RWPE2 (cell line): ENCODE data around the gene STK39.
A peak's percentile ranks its signal among the peaks of the same experiment; 100 is the strongest.

Experiments used
- ATAC-seq: fragments of 200-7000 bp; cut with Tn5 transposase; 3 replicates; pipeline ENCODE4 v1.9.1; 2021; ENCODE audit warnings: low read depth
- DNase-seq: peaks from one replicate; pipeline ENCODE4 v3.0.0-alpha.2; 2020; ENCODE audit warnings: low spot score
- H3K27ac ChIP-seq: fragments of 450-650 bp; 2 replicates; pipeline ENCODE4 v1.5.1; 2017; ENCODE audit warnings: mild to moderate bottlenecking; ENCODE audit not compliant: poor library complexity, severe bottlenecking
- H3K27me3 ChIP-seq: fragments of 250-450 bp; sonication (Bioruptor Pico); 2 replicates; pipeline ENCODE4 v1.5.1; 2021; ENCODE audit warnings: mild to moderate bottlenecking, moderate library complexity; ENCODE audit not compliant: insufficient read depth, poor library complexity, severe bottlenecking
- H3K36me3 ChIP-seq: fragments of 250-450 bp; sonication (Bioruptor Pico); 2 replicates; pipeline ENCODE4 v1.5.1; 2020; ENCODE audit warnings: low read depth, mild to moderate bottlenecking, moderate library complexity
- H3K4me1 ChIP-seq: fragments of 250-450 bp; sonication (Bioruptor Pico); 2 replicates; pipeline ENCODE4 v1.5.1; 2021; ENCODE audit warnings: mild to moderate bottlenecking, moderate library complexity; ENCODE audit not compliant: insufficient read depth, poor library complexity, severe bottlenecking
- H3K4me3 ChIP-seq: fragments of 250-450 bp; sonication (Bioruptor Pico); 2 replicates; pipeline ENCODE4 v1.5.1; 2021; ENCODE audit warnings: mild to moderate bottlenecking, moderate library complexity; ENCODE audit not compliant: severe bottlenecking
- H3K9me3 ChIP-seq: fragments of 250-450 bp; sonication (Bioruptor Pico); 2 replicates; pipeline ENCODE4 v1.5.1; 2021; ENCODE audit warnings: mild to moderate bottlenecking, moderate library complexity; ENCODE audit not compliant: severe bottlenecking
- TF ChIP-seq, protein P1 (sequence below): fragments of 450-650 bp; IDR thresholded peaks from one replicate; pipeline ENCODE4 v1.5.1; 2017; ENCODE audit warnings: mild to moderate bottlenecking, moderate library complexity; ENCODE audit not compliant: poor library complexity, severe bottlenecking

STK39 gene

DNA sequence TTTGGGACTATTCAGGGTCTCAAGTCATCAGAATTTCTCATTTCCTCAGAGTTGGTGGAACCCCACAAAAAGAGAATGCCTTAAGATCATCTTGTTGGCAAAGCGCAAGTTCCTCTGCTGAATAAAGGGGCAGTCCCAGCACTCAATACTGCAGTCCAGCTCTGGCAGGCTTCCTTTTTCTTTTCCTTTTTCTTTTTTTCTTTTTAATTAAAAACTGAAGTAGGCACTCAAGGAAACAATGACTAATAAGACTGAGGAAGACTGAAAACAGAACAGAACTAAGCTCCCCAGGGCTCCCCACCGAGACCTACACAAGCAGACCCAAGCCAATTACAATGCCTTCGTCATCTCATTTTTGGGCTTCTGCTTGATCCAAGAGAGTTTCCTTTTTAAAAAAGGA lies 82.0 kb downstream of the STK39 start:
- ATAC-seq = no peak
- Histone ChIP-seq H3K27ac (no peak overlapping the region), H3K4me1 (peaks cover 16% of the 10 kb centered on the region)

DNA sequence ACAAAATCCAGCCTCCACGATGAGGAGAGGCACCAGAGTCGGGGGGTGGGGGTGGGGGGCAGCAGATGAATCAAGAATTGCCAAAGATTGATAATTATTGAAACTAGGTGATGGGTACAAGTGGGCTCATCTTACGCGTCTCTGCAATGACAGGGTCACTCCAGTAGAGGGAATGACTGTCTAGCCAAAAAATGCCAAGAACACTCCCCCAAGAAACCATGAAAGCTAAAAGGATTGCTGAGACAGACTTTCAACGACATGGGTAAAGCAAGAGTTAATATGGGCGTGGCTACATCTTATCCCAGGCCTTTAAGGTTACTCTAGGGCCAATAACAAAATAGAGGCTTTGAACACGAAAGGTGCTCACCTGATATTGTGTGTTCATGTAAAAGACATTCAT lies 86.5 kb downstream of the STK39 start:
- Histone ChIP-seq H3K27me3 (no peaks in the 10 kb centered on the region), H3K4me1 (peaks cover 18% of the 10 kb centered on the region), H3K27ac (no peak overlapping the region), H3K4me3 (no peak overlapping the region), H3K36me3 (peaks cover 31% of the 10 kb centered on the region), H3K9me3 (no peaks in the 10 kb centered on the region)
- no peak for DNase-seq
- TF ChIP-seq, protein P1, sequence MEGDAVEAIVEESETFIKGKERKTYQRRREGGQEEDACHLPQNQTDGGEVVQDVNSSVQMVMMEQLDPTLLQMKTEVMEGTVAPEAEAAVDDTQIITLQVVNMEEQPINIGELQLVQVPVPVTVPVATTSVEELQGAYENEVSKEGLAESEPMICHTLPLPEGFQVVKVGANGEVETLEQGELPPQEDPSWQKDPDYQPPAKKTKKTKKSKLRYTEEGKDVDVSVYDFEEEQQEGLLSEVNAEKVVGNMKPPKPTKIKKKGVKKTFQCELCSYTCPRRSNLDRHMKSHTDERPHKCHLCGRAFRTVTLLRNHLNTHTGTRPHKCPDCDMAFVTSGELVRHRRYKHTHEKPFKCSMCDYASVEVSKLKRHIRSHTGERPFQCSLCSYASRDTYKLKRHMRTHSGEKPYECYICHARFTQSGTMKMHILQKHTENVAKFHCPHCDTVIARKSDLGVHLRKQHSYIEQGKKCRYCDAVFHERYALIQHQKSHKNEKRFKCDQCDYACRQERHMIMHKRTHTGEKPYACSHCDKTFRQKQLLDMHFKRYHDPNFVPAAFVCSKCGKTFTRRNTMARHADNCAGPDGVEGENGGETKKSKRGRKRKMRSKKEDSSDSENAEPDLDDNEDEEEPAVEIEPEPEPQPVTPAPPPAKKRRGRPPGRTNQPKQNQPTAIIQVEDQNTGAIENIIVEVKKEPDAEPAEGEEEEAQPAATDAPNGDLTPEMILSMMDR = peak; percentile 34
- no peak for ATAC-seq

More for the DNA sequence above, 82.0 kb downstream of the STK39 start:
- H3K4me3 ChIP-seq = no peak overlapping the region
- H3K27me3 ChIP-seq = no peaks in the 10 kb centered on the region
- H3K9me3 ChIP-seq = no peaks in the 10 kb centered on the region
- TF ChIP-seq, protein P1 = no peak
- peaks cover 42% of the 10 kb centered on the region for H3K36me3 ChIP-seq
- DNase-seq = no peak

DNA sequence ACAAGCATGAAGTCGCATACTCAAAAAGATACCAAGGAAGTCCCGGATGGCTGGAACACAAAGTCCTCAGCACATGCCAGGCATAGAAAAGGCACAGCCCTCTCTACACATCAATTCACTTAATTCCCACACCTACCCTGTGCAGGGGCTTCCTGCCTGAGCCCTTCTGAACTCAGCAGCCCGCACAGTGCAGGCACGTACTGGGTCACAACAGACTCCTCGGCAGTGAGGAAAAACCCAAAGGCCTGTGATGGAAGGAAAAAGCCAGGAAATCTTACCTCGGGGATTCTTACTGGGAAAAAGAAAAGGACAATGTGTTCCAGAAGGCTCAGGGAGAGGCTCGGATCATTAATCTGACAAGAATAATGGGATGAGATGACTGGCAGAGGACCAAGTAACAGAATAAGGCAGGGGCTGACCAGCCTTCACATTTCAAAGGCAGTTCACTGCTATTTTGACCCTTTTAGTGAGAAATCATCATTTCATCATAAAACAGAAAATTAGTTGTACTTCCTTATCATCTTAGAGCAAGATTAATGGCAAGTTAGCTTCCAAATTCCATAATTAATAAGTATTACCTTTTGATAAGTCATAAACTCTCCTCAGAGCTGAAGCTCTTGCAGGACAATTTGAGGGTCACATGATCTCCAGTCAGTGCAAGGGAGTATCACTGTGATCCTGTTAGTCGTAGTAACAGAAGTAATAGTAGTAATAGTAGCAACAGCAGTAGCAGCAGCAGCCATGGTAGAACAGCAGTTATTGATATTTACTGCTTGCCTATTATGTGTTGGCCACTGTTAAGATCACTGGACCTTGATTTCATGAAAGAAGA lies 87.4 kb downstream of the STK39 start:
- Histone ChIP-seq H3K9me3 (no peaks in the 10 kb centered on the region), H3K27me3 (no peaks in the 10 kb centered on the region), H3K36me3 (peaks cover 27% of the 10 kb centered on the region), H3K4me1 (peaks cover 18% of the 10 kb centered on the region), H3K27ac (no peak overlapping the region), H3K4me3 (no peak overlapping the region)
- TF ChIP-seq, protein P1 = no peak
- no peak for DNase-seq
- ATAC-seq = no peak

DNA sequence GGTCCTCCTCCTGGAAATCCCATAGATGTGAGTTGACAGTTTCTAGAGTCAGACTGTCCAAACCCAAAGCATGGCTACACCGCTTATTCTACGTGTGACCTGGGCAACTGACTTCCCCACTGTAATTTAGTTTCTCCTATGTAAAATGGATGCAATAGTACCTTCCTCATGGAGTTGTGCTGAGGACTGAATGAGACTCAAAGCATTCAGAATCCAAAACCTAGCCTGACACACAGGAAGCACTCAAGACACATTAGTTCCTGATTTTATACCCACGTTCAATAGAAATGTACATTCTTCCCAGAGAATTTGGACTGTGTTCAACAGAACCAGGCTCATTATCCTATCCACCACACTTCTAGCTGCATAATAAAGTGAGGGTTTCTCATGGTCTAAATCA lies 88.8 kb downstream of the STK39 start:
- no peak overlapping the region for H3K27ac ChIP-seq
- H3K27me3 ChIP-seq = no peaks in the 10 kb centered on the region
- DNase-seq (no peak), ATAC-seq (no peak)
- peaks cover 18% of the 10 kb centered on the region for H3K4me1 ChIP-seq
- TF ChIP-seq, protein P1 = no peak
- no peaks in the 10 kb centered on the region for H3K9me3 ChIP-seq
- peaks cover 23% of the 10 kb centered on the region for H3K36me3 ChIP-seq
- H3K4me3 ChIP-seq = no peak overlapping the region

GRCh38 chr2:168157926-168158325 lies 89.5 kb downstream of the STK39 start:
- TF ChIP-seq, protein P1 = no peak
- no peak overlapping the region for H3K27ac ChIP-seq
- H3K36me3 ChIP-seq = peaks cover 18% of the 10 kb centered on the region
- H3K27me3 ChIP-seq = no peaks in the 10 kb centered on the region
- peaks cover 18% of the 10 kb centered on the region for H3K4me1 ChIP-seq
- no peaks in the 10 kb centered on the region for H3K9me3 ChIP-seq
- no peak overlapping the region for H3K4me3 ChIP-seq
- ATAC-seq = peak; percentile 49
- DNase-seq = no peak
